OCI-LY3 (cell line): ENCODE data around the gene R3HDML.

Experiments used
- H2AFZ ChIP-seq: fragments of 200-600, 300-600 bp; shearing (Covaris generic); 2 replicates; pipeline ENCODE4 v1.6.0; 2014; ENCODE audit warnings: antibody characterized with exemption, low read depth, low read length
- H3K27ac ChIP-seq: fragments of 200-600, 300-600 bp; sonication (generic); 2 replicates; pipeline ENCODE4 v1.5.1; 2014; ENCODE audit warnings: mild to moderate bottlenecking, low read length, moderate library complexity, mixed read lengths
- H3K27me3 ChIP-seq: fragments of 200-600, 300-600 bp; sonication (generic); 2 replicates; pipeline ENCODE4 v1.6.1; 2014; ENCODE audit warnings: low read depth, low read length, mixed read lengths
- H3K36me3 ChIP-seq: fragments of 200-600, 300-600 bp; sonication (generic); replicated peaks from 2 replicates; pipeline ENCODE3; 2014; ENCODE audit warnings: low read depth, low read length, mixed read lengths
- H3K4me1 ChIP-seq: fragments of 300-600, 200-600 bp; sonication (generic); 2 replicates; pipeline ENCODE4 v1.6.1; 2014; ENCODE audit warnings: low read length, mixed read lengths
- H3K4me2 ChIP-seq: fragments of 200-600, 300-600 bp; sonication (generic); 2 replicates; pipeline ENCODE4 v1.6.1; 2014; ENCODE audit warnings: low read length, mixed read lengths
- H3K4me3 ChIP-seq: fragments of 300-600, 200-600 bp; sonication (generic); 2 replicates; pipeline ENCODE4 v1.5.1; 2014; ENCODE audit warnings: antibody characterized with exemption, mild to moderate bottlenecking, low read length, moderate library complexity
- H3K79me2 ChIP-seq: fragments of 300-600, 200-600 bp; shearing (Covaris generic); 2 replicates; pipeline ENCODE4 v1.6.1; 2014; ENCODE audit warnings: mild to moderate bottlenecking, low read length, mixed read lengths
- H3K9ac ChIP-seq: fragments of 300-600, 200-600 bp; shearing (Covaris generic); 2 replicates; pipeline ENCODE4 v1.6.0; 2014; ENCODE audit warnings: mild to moderate bottlenecking, low read length, moderate library complexity
- H3K9me3 ChIP-seq: fragments of 200-600, 300-600 bp; shearing (Covaris generic); 2 replicates; pipeline ENCODE4 v1.6.1; 2014; ENCODE audit warnings: low read length, mixed read lengths; ENCODE audit not compliant: insufficient read depth
- H4K20me1 ChIP-seq: fragments of 200-600, 300-600 bp; sonication (generic); 2 replicates; pipeline ENCODE4 v1.6.1; 2016; ENCODE audit warnings: low read length, mixed read lengths; ENCODE audit not compliant: insufficient read depth
- EZH2phosphoT487 ChIP-seq: fragments of 200-600 bp; shearing (Covaris generic); IDR thresholded peaks from 2 replicates; pipeline ENCODE4 v1.6.1; 2018; ENCODE audit warnings: antibody characterized with exemption, mixed run types, low read depth
- TF ChIP-seq, protein P1 (sequence below): fragments of 200-600, 300-600 bp; sonication (generic); IDR thresholded peaks from 2 replicates; pipeline ENCODE4 v1.5.1; 2014; ENCODE audit warnings: antibody characterized with exemption, low read length, low read depth

R3HDML gene

DNA sequence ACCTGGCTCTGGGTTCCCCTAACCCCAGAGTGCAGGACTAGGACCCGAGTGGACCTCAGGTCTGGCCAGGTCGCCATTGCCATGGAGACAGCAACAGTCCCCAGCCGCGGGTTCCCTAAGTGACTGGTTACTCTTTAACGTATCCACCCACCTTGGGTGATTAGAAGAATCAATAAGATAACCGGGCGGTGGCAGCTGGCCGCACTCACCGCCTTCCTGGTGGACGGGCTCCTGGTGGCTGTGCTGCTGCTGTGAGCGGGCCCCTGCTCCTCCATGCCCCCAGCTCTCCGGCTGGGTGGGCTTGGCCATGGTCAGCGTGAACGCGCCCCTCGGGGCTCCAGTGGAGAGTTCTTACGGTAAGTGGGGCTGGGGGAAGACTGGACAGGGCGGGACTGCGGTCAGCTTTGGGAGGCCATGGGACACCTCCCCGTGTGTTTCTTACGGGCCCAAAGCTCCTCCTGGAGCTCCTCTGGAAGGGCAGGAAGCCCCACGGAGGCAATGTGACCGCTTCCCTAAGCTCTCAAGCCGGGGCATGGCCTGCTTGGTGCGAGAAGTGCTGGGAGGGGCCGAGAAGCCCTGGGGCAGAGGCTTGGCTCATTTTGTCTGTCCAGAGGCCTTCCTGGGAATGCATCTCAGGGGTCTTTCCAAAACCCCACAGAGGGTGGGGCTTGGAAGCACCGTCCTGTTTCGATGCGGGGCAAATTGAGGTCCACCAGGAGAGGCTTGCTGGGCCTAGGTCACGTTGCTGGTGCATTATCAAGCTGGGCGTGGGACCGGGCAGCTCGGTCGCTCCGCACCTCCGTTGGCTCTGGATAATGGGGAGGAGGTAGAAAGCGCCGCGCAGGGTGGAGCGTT lies 18.9 kb downstream of the R3HDML start, which contains the start of gene HNF4A:
TSS of gene HNF4A (plus strand) at position 202 of the 855 bp plus-strand sequence. CDS start at position 308, 106 bp downstream.
- no peaks in the 10 kb centered on the region for H4K20me1 ChIP-seq
- H3K27ac ChIP-seq: no peak within 1 kb of the TSS
- peaks cover 25% of the 10 kb centered on the region for H3K27me3 ChIP-seq
- no peaks in the 10 kb centered on the region for H3K9me3 ChIP-seq
- H3K9ac ChIP-seq: no peak within 1 kb of the TSS
- no peak within 1 kb of the TSS for H3K4me3 ChIP-seq
- TF ChIP-seq, protein P1, sequence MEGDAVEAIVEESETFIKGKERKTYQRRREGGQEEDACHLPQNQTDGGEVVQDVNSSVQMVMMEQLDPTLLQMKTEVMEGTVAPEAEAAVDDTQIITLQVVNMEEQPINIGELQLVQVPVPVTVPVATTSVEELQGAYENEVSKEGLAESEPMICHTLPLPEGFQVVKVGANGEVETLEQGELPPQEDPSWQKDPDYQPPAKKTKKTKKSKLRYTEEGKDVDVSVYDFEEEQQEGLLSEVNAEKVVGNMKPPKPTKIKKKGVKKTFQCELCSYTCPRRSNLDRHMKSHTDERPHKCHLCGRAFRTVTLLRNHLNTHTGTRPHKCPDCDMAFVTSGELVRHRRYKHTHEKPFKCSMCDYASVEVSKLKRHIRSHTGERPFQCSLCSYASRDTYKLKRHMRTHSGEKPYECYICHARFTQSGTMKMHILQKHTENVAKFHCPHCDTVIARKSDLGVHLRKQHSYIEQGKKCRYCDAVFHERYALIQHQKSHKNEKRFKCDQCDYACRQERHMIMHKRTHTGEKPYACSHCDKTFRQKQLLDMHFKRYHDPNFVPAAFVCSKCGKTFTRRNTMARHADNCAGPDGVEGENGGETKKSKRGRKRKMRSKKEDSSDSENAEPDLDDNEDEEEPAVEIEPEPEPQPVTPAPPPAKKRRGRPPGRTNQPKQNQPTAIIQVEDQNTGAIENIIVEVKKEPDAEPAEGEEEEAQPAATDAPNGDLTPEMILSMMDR: no peak
- TF ChIP-seq EZH2phosphoT487: no peak
- H3K79me2 ChIP-seq: no peaks in the 10 kb centered on the region
- peaks cover 9% of the 10 kb centered on the region for H3K4me1 ChIP-seq
- no peak within 1 kb of the TSS for H3K4me2 ChIP-seq
- no peak within 1 kb of the TSS for H2AFZ ChIP-seq
- H3K36me3 ChIP-seq: no peaks in the 10 kb centered on the region

DNA sequence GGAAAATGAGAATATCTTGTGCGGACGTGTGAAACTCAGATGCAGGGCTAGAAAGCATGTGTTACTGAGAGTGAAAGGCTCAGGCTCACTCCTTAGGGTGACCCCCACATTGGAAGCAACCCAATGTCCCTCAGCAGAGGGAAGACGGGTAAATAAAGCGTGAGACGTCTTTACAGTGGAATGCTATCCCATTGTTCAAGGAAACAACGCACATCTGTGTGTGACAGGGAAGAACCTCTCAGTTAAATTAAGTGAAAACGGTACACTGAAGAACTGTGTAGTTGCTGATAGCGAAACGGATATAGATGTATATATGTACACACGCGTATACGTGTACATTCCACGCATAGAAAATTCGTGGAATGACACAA lies 19.5 kb downstream of the R3HDML start:
- H3K9me3 ChIP-seq: no peaks in the 10 kb centered on the region

DNA sequence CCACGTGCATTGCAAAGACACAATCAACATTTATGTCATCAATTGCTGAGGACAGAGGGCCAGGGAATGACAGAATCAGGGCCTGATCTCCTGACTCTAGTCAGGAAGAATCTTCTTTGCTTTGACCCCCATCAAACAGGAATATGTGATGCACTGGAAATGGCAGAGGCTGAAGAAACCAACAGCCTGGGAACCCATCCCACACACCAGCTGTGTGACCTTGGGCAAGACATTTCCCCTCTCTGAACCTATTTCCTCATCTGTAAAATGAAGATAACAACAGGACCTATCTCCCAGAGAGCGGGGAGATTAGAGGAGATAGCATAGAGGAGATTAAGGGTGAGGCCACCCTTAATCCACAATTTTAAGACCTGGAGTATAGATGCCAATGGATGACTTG lies 20.2 kb downstream of the R3HDML start:
- TF ChIP-seq EZH2phosphoT487: no peak
- TF ChIP-seq, protein P1: no peak
- no peak overlapping the region for H3K4me3 ChIP-seq
- H3K4me2 ChIP-seq: no peak overlapping the region
- H4K20me1 ChIP-seq: no peaks in the 10 kb centered on the region
- H3K36me3 ChIP-seq: no peaks in the 10 kb centered on the region
- H3K27me3 ChIP-seq: peaks cover 34% of the 10 kb centered on the region
- no peaks in the 10 kb centered on the region for H3K9me3 ChIP-seq
- H3K4me1 ChIP-seq: peaks cover 3% of the 10 kb centered on the region; the same call in 1 of the 2 replicates
- H3K9ac ChIP-seq: no peak overlapping the region
- no peak overlapping the region for H2AFZ ChIP-seq
- no peak overlapping the region for H3K27ac ChIP-seq
- H3K79me2 ChIP-seq: no peaks in the 10 kb centered on the region

More for the DNA sequence above, 19.5 kb downstream of the R3HDML start:
- TF ChIP-seq, protein P1: no peak
- no peak for TF ChIP-seq EZH2phosphoT487
- Histone ChIP-seq H2AFZ (no peak overlapping the region), H3K27me3 (peaks cover 29% of the 10 kb centered on the region), H3K4me1 (peaks cover 9% of the 10 kb centered on the region), H3K79me2 (no peaks in the 10 kb centered on the region), H3K36me3 (no peaks in the 10 kb centered on the region), H3K9ac (no peak overlapping the region), H3K27ac (no peak overlapping the region), H3K4me3 (no peak overlapping the region), H3K4me2 (no peak overlapping the region), H4K20me1 (no peaks in the 10 kb centered on the region)

DNA sequence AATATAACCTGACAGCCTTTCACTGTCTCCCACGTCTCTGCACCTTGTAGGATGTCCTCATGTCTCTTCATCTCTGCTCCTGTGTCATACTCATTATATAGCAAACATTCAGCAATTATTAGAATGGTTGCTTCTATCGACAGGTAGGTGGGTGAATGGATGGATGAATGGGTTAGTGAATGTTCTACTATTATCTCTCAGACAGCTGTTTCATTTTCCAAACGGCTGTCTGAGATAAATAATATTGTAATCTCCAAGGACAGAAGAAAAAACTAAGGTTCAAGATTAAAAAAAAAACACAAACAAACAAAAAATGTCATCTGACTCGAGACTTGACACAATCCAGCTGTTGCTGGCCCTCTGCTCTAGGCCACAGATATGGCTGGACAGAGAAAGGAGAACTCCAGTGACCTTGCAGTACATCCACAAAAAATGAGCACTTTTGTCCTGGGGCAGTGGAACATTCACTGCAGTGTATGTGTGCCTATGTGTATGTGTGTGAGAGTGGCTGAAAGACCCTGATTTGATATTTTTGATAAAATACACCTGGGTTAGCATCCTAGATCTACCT lies 20.8 kb downstream of the R3HDML start:
- Histone ChIP-seq H3K4me2 (no peak overlapping the region), H2AFZ (no peak overlapping the region)
- TF ChIP-seq, protein P1: no peak
- no peak for TF ChIP-seq EZH2phosphoT487

More for the DNA sequence above, 20.8 kb downstream of the R3HDML start:
- H3K27ac ChIP-seq: no peak overlapping the region
- H3K79me2 ChIP-seq: no peaks in the 10 kb centered on the region
- no peaks in the 10 kb centered on the region for H4K20me1 ChIP-seq
- no peaks in the 10 kb centered on the region for H3K9me3 ChIP-seq
- peaks cover 34% of the 10 kb centered on the region for H3K27me3 ChIP-seq
- H3K4me3 ChIP-seq: no peak overlapping the region
- no peak overlapping the region for H3K9ac ChIP-seq
- no peaks in the 10 kb centered on the region for H3K4me1 ChIP-seq
- H3K36me3 ChIP-seq: no peaks in the 10 kb centered on the region
